Keratinocyte (primary cell): ENCODE measurements around the gene GREB1.

Experiments
- CTCF ChIP-seq, 3 experiments: IDR thresholded peaks in 1 of 3; conservative IDR thresholded peaks in 1 of 3; optimal IDR thresholded peaks in 1 of 3; 2 replicates in 2 of 3; 3 replicates in 1 of 3; pipeline versions ENCODE3 to v1.5.1; 2011; ENCODE audit warnings: low read length in 3 of 3, mild to moderate bottlenecking in 3 of 3, moderate library complexity in 2 of 3, control low read depth in 1 of 3, inconsistent platforms in 1 of 3; ENCODE audit not compliant: insufficient read depth in 2 of 3; ENCODE audit errors: extremely low read depth in 1 of 3
- EZH2 ChIP-seq: IDR thresholded peaks from one replicate; pipeline ENCODE4 v1.6.1; 2012; ENCODE audit warnings: inconsistent platforms, mild to moderate bottlenecking, low read length, moderate library complexity

GRCh38 chr2:11611251-11611650 lies 77.4 kb downstream of the GREB1 start:
- TF ChIP-seq EZH2 (no peak), CTCF (optimal IDR thresholded peaks at IDR 0.05 in 1 of 3, IDR thresholded peaks at IDR 0.05 in 1 of 3, conservative IDR thresholded peaks at IDR 0.05 in 1 of 3; ENCODE audit: extremely low read depth in 1 of 3, insufficient read depth in 2 of 3, low read length in 3 of 3) (no peak)
